Astrocyte (in vitro differentiated cells and primary cell): ENCODE measurements around the gene VKORC1.

Experiments
- CTCF ChIP-seq: IDR thresholded peaks from 2 replicates; pipeline ENCODE4 v1.5.1; 2011; ENCODE audit warnings: low read depth, mild to moderate bottlenecking, inconsistent platforms, low read length, moderate library complexity; ENCODE audit not compliant: insufficient read depth
- EZH2 ChIP-seq: IDR thresholded peaks from 2 replicates; pipeline ENCODE4 v1.6.1; 2012; ENCODE audit warnings: mild to moderate bottlenecking, low read length, inconsistent platforms; ENCODE audit not compliant: insufficient read depth

DNA sequence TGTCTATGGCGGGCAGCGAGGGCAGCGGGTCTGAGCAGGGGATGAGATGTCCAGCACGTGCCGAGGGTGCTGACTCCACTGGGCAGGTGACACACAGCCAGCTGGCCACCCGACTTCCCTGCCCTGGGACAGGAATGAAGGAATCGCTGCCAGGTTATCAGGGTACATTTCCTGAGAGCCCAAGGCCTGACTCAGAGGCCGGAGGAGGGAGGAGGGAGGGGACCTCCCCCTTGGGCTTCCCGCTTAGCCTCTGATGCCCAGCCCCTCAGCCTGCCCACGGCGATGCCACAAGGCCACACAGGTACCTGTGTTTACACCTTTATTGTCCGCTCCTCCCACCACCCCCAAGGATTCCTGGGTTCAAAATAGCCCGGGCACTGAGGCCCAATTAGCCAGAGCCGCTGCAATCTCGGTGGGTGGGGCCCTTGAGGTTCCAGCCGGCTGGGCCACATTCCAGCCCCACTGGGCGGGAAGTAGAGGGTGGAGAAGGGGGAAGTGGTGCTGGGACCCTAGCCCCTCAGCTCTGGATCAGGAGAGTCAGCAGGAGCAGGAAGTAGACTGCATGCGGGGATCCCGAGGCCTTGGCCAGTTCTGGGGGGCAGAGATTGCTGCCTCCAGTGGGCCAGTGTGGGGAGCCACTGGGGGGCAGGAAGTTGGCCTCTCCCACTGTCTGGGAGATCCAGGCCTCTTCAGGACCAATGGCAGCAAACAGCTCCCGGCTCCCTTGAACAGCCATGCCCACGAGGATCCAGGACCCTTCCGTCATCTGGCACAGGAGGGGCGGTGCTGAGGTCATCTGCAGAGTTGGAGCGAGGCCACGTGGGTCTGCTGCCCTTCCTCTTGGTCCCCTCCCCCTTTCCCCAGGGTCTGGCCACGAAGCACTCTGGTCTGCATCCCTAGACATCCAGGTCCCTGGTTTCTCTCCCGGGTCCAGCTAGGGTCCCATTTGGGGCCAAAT is 44.3 kb upstream of the VKORC1 start:
- TF ChIP-seq CTCF, result no peak
- TF ChIP-seq EZH2, result no peak
